HepG2 (cell line): ENCODE results near the gene APLP1. TPM values are rescaled to one million over a fixed set of nuclear protein-coding genes. Genes with fewer than 3 reads are reported as not detected.
A peak's percentile ranks its signal among the peaks of the same experiment; 100 is the strongest.

Experiments
- BCLAF1 ChIP-seq: fragments of 450-650 bp; IDR thresholded peaks from 2 replicates; pipeline ENCODE4 v1.6.1; 2017; ENCODE audit warnings: mild to moderate bottlenecking
- BORCS8-MEF2B ChIP-seq: sonication (generic); formaldehyde crosslinking; IDR thresholded peaks from 2 replicates; pipeline ENCODE4 v1.8.0; 2022; ENCODE audit warnings: mild to moderate bottlenecking, missing genetic modification reagents
- DMAP1 ChIP-seq: IDR thresholded peaks from 2 replicates; pipeline ENCODE4 v1.6.1; 2016
- DNMT1 ChIP-seq: sonication (generic); formaldehyde crosslinking; IDR thresholded peaks from 2 replicates; pipeline ENCODE4 v1.5.1; 2020; ENCODE audit warnings: mild to moderate bottlenecking, missing genetic modification reagents
- DNMT3B ChIP-seq: conservative IDR thresholded peaks from 2 replicates; pipeline ENCODE4 v1.6.1; 2016; ENCODE audit warnings: missing biosample characterization, control low read depth
- DZIP1 ChIP-seq: sonication (generic); formaldehyde crosslinking; IDR thresholded peaks from 2 replicates; pipeline ENCODE4 v1.5.0; 2020; ENCODE audit warnings: mild to moderate bottlenecking, missing genetic modification reagents
- ESRRA ChIP-seq: sonication (generic); formaldehyde crosslinking; IDR thresholded peaks from 2 replicates; pipeline ENCODE4 v1.5.1; 2020; ENCODE audit warnings: mild to moderate bottlenecking, low read depth, missing genetic modification reagents
- ETV6 ChIP-seq: sonication (generic); formaldehyde crosslinking; conservative IDR thresholded peaks from 2 replicates; pipeline ENCODE4 v1.4.0; 2020; ENCODE audit warnings: missing genetic modification reagents
- HBP1 ChIP-seq: IDR thresholded peaks from 2 replicates; pipeline ENCODE4 v1.6.1; 2016; ENCODE audit warnings: low read depth, control low read depth
- KLF9 ChIP-seq: IDR thresholded peaks from 2 replicates; pipeline ENCODE4 v1.6.1; 2016; ENCODE audit warnings: low read depth
- KMT2A ChIP-seq: sonication (generic); formaldehyde crosslinking; IDR thresholded peaks from 2 replicates; pipeline ENCODE4 v1.4.0; 2020; ENCODE audit warnings: missing genetic modification reagents
- MBNL3 ChIP-seq: fragments of 250-450 bp; sonication (Bioruptor Pico); conservative IDR thresholded peaks from 2 replicates; pipeline ENCODE4 v1.8.0; 2022; ENCODE audit warnings: mild to moderate bottlenecking, inconsistent platforms
- MTF2 ChIP-seq: sonication (generic); formaldehyde crosslinking; IDR thresholded peaks from 2 replicates; pipeline ENCODE4 v1.5.0; 2020; ENCODE audit warnings: missing genetic modification reagents, borderline replicate concordance
- SSRP1 ChIP-seq: IDR thresholded peaks from 2 replicates; pipeline ENCODE4 v1.6.1; 2016; ENCODE audit warnings: control low read depth
- ZMYM3 ChIP-seq: sonication (generic); formaldehyde crosslinking; IDR thresholded peaks from 2 replicates; pipeline ENCODE4 v1.5.1; 2020; ENCODE audit warnings: mild to moderate bottlenecking, missing genetic modification reagents
- ZNF101 ChIP-seq: sonication (generic); formaldehyde crosslinking; IDR thresholded peaks from 2 replicates; pipeline ENCODE4 v1.4.0; 2020; ENCODE audit warnings: mild to moderate bottlenecking, low read depth, missing genetic modification reagents, borderline replicate concordance
- ZNF143 ChIP-seq: sonication (generic); formaldehyde crosslinking; IDR thresholded peaks from 2 replicates; pipeline ENCODE4 v1.4.0; 2020; ENCODE audit warnings: missing genetic modification reagents
- ZNF18 ChIP-seq: sonication (generic); formaldehyde crosslinking; IDR thresholded peaks from 2 replicates; pipeline ENCODE4 v1.8.0; 2022; ENCODE audit warnings: mild to moderate bottlenecking, missing genetic modification reagents; ENCODE audit not compliant: insufficient replicate concordance
- ZNF263 ChIP-seq: sonication (generic); formaldehyde crosslinking; IDR thresholded peaks from 2 replicates; pipeline ENCODE4 v1.4.0; 2020; ENCODE audit warnings: missing genetic modification reagents
- ZNF264 ChIP-seq: sonication (generic); formaldehyde crosslinking; IDR thresholded peaks from 2 replicates; pipeline ENCODE4 v1.4.0; 2020; ENCODE audit warnings: missing genetic modification reagents
- ZNF33B ChIP-seq: sonication (generic); formaldehyde crosslinking; IDR thresholded peaks from 2 replicates; pipeline ENCODE4 v1.5.1; 2020; ENCODE audit warnings: mild to moderate bottlenecking, missing genetic modification reagents
- ZNF562 ChIP-seq: sonication (generic); formaldehyde crosslinking; IDR thresholded peaks from 2 replicates; pipeline ENCODE4 v1.8.0; 2022; ENCODE audit warnings: missing genetic modification reagents, borderline replicate concordance
- ZNF652 ChIP-seq: IDR thresholded peaks from 2 replicates; pipeline ENCODE4 v1.6.1; 2016; ENCODE audit warnings: low read depth, borderline replicate concordance
- ZNF703 ChIP-seq: sonication (generic); formaldehyde crosslinking; IDR thresholded peaks from 2 replicates; pipeline ENCODE4 v1.5.1; 2020; ENCODE audit warnings: missing genetic modification reagents, mild to moderate bottlenecking, moderate library complexity, borderline replicate concordance
- polyA plus RNA-seq, 8 experiments: library from polyadenylated mRNA; depleted of rRNA in 3 of 8; stranded (reverse) in 7 of 8; unstranded in 1 of 8; fragments of >200 nt; fragmentation: Illumina TruSeq in 4 of 8; extraction: Trizol in 4 of 8; gene quantifications; 2 replicates each; pipeline versions ENCODE4 v1.2.1 to v1.2.3, GENCODE V29; 2011 to 2016; ENCODE audit warnings: low read depth in 4 of 8, missing spikeins in 1 of 8, mixed read lengths in 1 of 8; ENCODE audit not compliant: insufficient read depth in 1 of 8
- total RNA-seq, 5 experiments: library from RNA; depleted of rRNA; stranded (reverse); fragments of >200 nt; fragmentation: Illumina TruSeq; extraction: Trizol; gene quantifications; 2 replicates each; pipeline ENCODE4 v1.2.3, GENCODE V29; 2016; ENCODE audit warnings: low read depth in 1 of 5

Gene APLP1
- total and polyA plus RNA-seq, 2 of the 13 experiments (the other 11 are each of a cell fraction or from before 2014, with no cell fraction given) = 2.0 to 2.9 TPM

- TF ChIP-seq DZIP1 (CRISPR knock-in tag) = peak; percentile 90; the same call in 1 of the 2 replicates
- no peak for TF ChIP-seq BCLAF1
- no peak for TF ChIP-seq ZNF703
- TF ChIP-seq DMAP1 = no peak
- peak; percentile 69 for TF ChIP-seq ZNF652 (CRISPR knock-in tag)
- peak; percentile 97 for TF ChIP-seq HBP1 (CRISPR knock-in tag)
- TF ChIP-seq SSRP1 (CRISPR knock-in tag) = no peak
- TF ChIP-seq ZNF18 (CRISPR knock-in tag) = peak; percentile 79
- no peak for TF ChIP-seq ZNF101 (CRISPR knock-in tag)
- 0 out of 2 replicates have a peak, but pooled peaks have one; percentile 37 for TF ChIP-seq DNMT1 (CRISPR knock-in tag)
- peak; percentile 37; the same call in 1 of the 2 replicates for TF ChIP-seq ZMYM3 (CRISPR knock-in tag)
- TF ChIP-seq ZNF264 (CRISPR knock-in tag) = peak; percentile 85
- peak; percentile 99 for TF ChIP-seq BORCS8-MEF2B (CRISPR knock-in tag)
- TF ChIP-seq ZNF562 (CRISPR knock-in tag) = no peak; the same call in 1 of the 2 replicates
- peak; percentile 75 for TF ChIP-seq KMT2A (CRISPR knock-in tag)
- peak; percentile 76; the same call in 1 of the 2 replicates for TF ChIP-seq ZNF33B
- peak; percentile 78 for TF ChIP-seq ZNF263 (CRISPR knock-in tag)
- TF ChIP-seq DNMT3B = peak; percentile 99
- TF ChIP-seq MTF2 (CRISPR knock-in tag) = peak; percentile 69; the same call in 1 of the 2 replicates
- TF ChIP-seq ZNF143 (CRISPR knock-in tag) = no peak
- TF ChIP-seq ETV6 = peak; percentile 89
- TF ChIP-seq ESRRA (CRISPR knock-in tag) = no peak
- no peak for TF ChIP-seq MBNL3 (CRISPR knock-in tag)
- peak; percentile 93; the same call in 1 of the 2 replicates for TF ChIP-seq KLF9
Observed at GRCh38 chr19:35828692-35829301, 39.6 kb upstream of the APLP1 start (continued).
